Colonic mucosa (tissue), 4 donors: Measurements from ENCODE around the gene GPR146. TPM values are rescaled to one million over a fixed set of nuclear protein-coding genes. Genes with fewer than 3 reads are reported as not detected.

Source experiments
- DNase-seq: peaks from one replicate; pipeline ENCODE4 v3.0.0-alpha.2; 2020
- H3K27ac ChIP-seq: fragments of 200-600 bp; one replicate; pipeline ENCODE4 v1.8.0; 2021
- H3K27me3 ChIP-seq: fragments of 200-600 bp; one replicate; pipeline ENCODE4 v1.8.0; 2021
- H3K36me3 ChIP-seq: fragments of 200-600 bp; one replicate; pipeline ENCODE4 v1.8.0; 2021
- H3K4me1 ChIP-seq: fragments of 200-600 bp; one replicate; pipeline ENCODE4 v1.8.0; 2021; ENCODE audit warnings: mild to moderate bottlenecking
- H3K4me3 ChIP-seq: fragments of 200-600 bp; one replicate; pipeline ENCODE4 v1.8.0; 2021
- H3K9ac ChIP-seq, 2 donors: one replicate each; pipeline ENCODE4 v1.7.0; 2013; ENCODE audit warnings: control low read depth in 2 of 2, low read depth in 2 of 2, low read length in 2 of 2
- H3K9me3 ChIP-seq: fragments of 200-600 bp; one replicate; pipeline ENCODE4 v1.8.0; 2021
- intact Hi-C: fragments of 100-400 bp; cut with DNase I; formaldehyde crosslinking; loops from one replicate; pipeline ENCODE4 v1.14.1; 2022
- total RNA-seq, 2 donors: library from RNA; stranded (reverse); fragmentation: NEBNext Ultra II Directional in 1 of 2; extraction: Animal tissue kit (Norgen Biotek cat#: 25700) in 1 of 2; gene quantifications; one replicate each; pipeline ENCODE4 v1.2.1, GENCODE V29; 2021
- TF ChIP-seq, protein P1 (sequence below): fragments of 200-600 bp; IDR thresholded peaks from one replicate; pipeline ENCODE4 v1.8.0; 2022; ENCODE audit warnings: antibody characterized with exemption, mild to moderate bottlenecking
- donor health status: healthy.
- donor health status: DM: no; HTN: no; CAD: no.
- donor health status: DM: no; HTN: no; CAD: no.

GPR146 gene
- total RNA-seq, 2 donors from 2014 or later = 2.9 to 9.0 TPM

DNA sequence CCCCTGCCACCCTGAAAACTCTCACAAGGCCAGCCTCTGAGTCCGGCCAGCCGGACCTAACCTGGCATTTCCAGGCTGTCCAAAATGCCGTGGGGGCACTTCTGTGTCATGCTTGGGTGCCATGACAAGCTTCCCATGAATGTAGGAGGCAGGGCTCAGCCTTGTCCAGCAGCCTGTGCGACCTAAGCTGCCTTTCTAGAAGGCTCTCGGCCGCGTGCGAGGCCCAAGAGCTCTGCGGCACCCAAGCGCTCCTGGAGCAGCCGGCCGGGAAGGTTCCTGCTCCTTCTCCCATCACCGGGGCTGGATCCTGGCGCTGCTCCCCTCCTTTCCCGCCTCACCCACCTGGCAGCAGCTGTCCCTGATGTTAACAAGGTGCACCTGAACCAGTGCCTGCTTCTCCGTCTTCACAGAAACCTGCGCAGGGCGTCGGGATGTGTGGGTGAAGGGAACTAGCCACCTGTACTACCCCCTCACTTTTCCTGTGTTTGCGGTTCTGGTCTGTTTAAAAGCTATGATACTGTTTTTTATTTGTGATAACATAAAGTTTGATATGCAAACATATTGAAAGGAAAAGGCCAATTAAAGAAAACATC is 49.7 kb downstream of the GPR146 start:
- H3K9ac ChIP-seq = no peak overlapping the region
- intact Hi-C loops = no loop called here
- no peaks in the 10 kb centered on the region for H3K4me1 ChIP-seq
- TF ChIP-seq, protein P1, sequence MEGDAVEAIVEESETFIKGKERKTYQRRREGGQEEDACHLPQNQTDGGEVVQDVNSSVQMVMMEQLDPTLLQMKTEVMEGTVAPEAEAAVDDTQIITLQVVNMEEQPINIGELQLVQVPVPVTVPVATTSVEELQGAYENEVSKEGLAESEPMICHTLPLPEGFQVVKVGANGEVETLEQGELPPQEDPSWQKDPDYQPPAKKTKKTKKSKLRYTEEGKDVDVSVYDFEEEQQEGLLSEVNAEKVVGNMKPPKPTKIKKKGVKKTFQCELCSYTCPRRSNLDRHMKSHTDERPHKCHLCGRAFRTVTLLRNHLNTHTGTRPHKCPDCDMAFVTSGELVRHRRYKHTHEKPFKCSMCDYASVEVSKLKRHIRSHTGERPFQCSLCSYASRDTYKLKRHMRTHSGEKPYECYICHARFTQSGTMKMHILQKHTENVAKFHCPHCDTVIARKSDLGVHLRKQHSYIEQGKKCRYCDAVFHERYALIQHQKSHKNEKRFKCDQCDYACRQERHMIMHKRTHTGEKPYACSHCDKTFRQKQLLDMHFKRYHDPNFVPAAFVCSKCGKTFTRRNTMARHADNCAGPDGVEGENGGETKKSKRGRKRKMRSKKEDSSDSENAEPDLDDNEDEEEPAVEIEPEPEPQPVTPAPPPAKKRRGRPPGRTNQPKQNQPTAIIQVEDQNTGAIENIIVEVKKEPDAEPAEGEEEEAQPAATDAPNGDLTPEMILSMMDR = no peak
- DNase-seq = no peak
- no peaks in the 10 kb centered on the region for H3K27me3 ChIP-seq
- H3K9me3 ChIP-seq = no peaks in the 10 kb centered on the region
- no peak overlapping the region for H3K27ac ChIP-seq
- H3K36me3 ChIP-seq = no peaks in the 10 kb centered on the region
- H3K4me3 ChIP-seq = no peak overlapping the region

DNA sequence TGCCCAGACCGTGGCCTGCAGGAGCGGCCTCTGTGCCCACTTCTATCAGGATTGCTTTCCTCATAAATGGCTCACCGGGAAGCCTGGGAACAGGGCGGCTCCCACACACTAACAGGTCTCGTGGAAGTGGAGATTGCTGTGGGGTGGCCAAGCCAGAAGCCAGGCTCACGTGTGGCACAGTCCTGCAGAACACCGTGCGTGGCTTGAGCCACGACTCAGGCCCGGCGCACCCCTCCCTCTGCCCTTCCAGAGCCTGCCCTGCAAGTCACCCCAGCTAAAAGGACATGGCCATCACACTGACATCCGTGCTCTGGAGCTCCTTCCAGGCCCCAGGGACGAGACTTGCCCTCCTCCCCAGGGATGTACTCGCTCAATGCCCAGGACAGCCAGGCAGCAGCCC is 50.5 kb downstream of the GPR146 start:
- H3K36me3 ChIP-seq = no peaks in the 10 kb centered on the region
- H3K9me3 ChIP-seq = no peaks in the 10 kb centered on the region
- H3K4me3 ChIP-seq = no peak overlapping the region
- TF ChIP-seq, protein P1 = no peak
- no peak for DNase-seq
- intact Hi-C loops = no loop called here
- no peaks in the 10 kb centered on the region for H3K27me3 ChIP-seq
- H3K4me1 ChIP-seq = no peaks in the 10 kb centered on the region
- no peak overlapping the region for H3K9ac ChIP-seq
- no peak overlapping the region for H3K27ac ChIP-seq

GRCh38 chr7:1095621-1096155 is 51.3 kb downstream of the GPR146 start:
- H3K9ac ChIP-seq = no peak overlapping the region
- no peaks in the 10 kb centered on the region for H3K9me3 ChIP-seq
- H3K36me3 ChIP-seq = no peaks in the 10 kb centered on the region
- DNase-seq = no peak
- H3K4me1 ChIP-seq = no peaks in the 10 kb centered on the region
- TF ChIP-seq, protein P1 = no peak
- no peak overlapping the region for H3K4me3 ChIP-seq
- H3K27ac ChIP-seq = no peak overlapping the region
- intact Hi-C loops = no loop called here
- no peaks in the 10 kb centered on the region for H3K27me3 ChIP-seq

DNA sequence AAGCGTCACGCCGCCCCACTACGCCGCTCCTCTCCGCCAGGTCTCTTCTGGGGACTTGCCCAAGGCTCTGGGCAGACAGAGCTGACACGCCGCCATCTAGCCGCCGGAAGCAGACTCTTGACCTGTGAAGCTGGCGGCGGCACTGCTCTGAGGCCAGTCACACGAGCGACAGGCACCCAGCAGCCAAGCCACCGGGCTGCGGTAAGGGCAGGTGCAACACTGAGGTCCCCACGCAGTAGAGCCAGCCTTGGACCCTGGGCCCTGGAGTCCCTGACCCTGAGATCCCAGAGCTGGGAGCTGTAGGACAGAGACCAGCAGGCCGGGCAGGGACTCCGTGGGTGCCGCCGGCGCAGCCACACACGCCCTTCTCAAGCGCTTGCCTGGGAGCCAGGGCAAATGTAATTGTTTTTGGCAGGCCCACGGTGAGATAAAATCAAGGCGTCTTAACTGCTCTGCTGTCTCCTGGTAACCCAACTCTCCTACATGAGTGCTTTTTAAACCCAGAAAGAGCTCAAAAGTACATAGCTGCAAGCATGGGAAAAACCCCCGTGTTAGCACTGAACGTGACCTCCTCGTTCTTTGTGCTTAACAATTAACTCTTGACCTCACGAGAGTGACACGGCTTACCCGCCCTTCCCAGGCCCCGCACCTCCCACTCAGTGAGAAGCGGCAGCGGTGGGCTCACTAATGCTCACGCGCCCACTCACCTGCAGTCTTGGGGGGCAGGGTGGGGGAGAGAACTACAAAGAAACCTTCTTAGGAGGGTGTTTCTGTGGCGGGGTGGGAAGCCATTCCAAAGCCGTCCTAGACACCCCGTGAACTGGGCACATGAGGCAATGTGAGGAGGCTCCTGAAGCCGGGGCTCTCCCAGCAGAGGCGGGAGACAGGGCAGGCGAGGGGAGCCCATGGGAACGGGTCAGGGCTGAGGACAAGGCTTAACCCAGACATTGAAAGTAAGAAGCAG is 52.1 kb downstream of the GPR146 start:
- no peaks in the 10 kb centered on the region for H3K27me3 ChIP-seq
- no peak overlapping the region for H3K4me3 ChIP-seq
- intact Hi-C loops = no loop called here
- no peaks in the 10 kb centered on the region for H3K9me3 ChIP-seq
- TF ChIP-seq, protein P1 = no peak
- DNase-seq = no peak
- no peak overlapping the region for H3K27ac ChIP-seq
- H3K9ac ChIP-seq = no peak overlapping the region
- no peaks in the 10 kb centered on the region for H3K36me3 ChIP-seq
- H3K4me1 ChIP-seq = no peaks in the 10 kb centered on the region

DNA sequence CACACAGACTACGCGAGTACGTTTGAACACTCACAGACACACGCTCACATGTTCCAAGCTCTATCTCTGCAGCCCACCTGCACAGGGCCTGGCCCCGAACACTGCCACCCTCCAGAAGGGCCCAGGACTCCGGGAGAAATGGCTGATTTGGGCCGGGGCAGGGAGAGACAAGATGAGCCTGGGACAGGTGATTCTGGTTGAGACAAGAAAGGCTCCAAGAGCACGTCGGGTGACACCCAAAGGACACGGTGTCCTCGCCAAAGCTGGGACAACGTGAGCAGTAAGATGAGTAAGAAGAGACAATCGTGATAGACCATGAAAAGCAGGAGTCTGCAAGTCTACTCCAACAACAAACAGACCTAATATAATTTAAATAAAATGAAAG is 52.8 kb downstream of the GPR146 start:
- intact Hi-C loops = no loop called here
- DNase-seq = no peak
- Histone ChIP-seq H3K4me3 (no peak overlapping the region), H3K27ac (no peak overlapping the region), H3K27me3 (no peaks in the 10 kb centered on the region), H3K9ac (no peak overlapping the region), H3K36me3 (no peaks in the 10 kb centered on the region), H3K9me3 (no peaks in the 10 kb centered on the region), H3K4me1 (no peaks in the 10 kb centered on the region)
- TF ChIP-seq, protein P1 = no peak
